GM03348 (cell line): ENCODE measurements around the gene BCL10.
"Not testable (repeated sequence)": the region's sequence is repeated elsewhere in the genome, so short reads cannot be mapped to it uniquely, and the experiment has no call there.

Experiments used
- DNase-seq: peaks from one replicate; pipeline ENCODE4 v3.0.0; 2012; ENCODE audit warnings: low spot score

BCL10 gene

GRCh38 chr1:85264150-85264549 lies 12.3 kb downstream of the BCL10 start:
- no peak for DNase-seq

GRCh38 chr1:85262985-85263384 lies 13.4 kb downstream of the BCL10 start:
- DNase-seq = no peak

GRCh38 chr1:85259912-85260274 lies 16.5 kb downstream of the BCL10 start:
- DNase-seq = peak; percentile 52

GRCh38 chr1:85259118-85259911 lies 17.1 kb downstream of the BCL10 start, which contains the start of gene C1orf52:
Gene C1orf52 (minus strand): TSS chr1:85259662. CDS start chr1:85259633, 29 bp downstream.
- peak; percentile 95 for DNase-seq

- DNase-seq = peak; percentile 51
Measured at GRCh38 chr1:85258536-85259117, 17.8 kb downstream of the BCL10 start.

- not testable (repeated sequence) for DNase-seq
Measured at GRCh38 chr1:85249042-85249441, 27.4 kb downstream of the BCL10 start.

- no peak for DNase-seq
Measured at GRCh38 chr1:85245891-85246290, 30.5 kb downstream of the BCL10 start.

GRCh38 chr1:85245456-85245855 lies 31.0 kb downstream of the BCL10 start:
- no peak for DNase-seq

- peak; percentile 70 for DNase-seq
Measured at GRCh38 chr1:85244271-85245061, 32.0 kb downstream of the BCL10 start.

- DNase-seq = no peak
Measured at GRCh38 chr1:85243372-85243771, 33.1 kb downstream of the BCL10 start.

GRCh38 chr1:85240643-85241042 lies 35.8 kb downstream of the BCL10 start:
- DNase-seq = no peak

- peak; percentile 63 for DNase-seq
Measured at GRCh38 chr1:85240174-85240601, 36.2 kb downstream of the BCL10 start.

- no peak for DNase-seq
Measured at GRCh38 chr1:85237613-85238012, 38.8 kb downstream of the BCL10 start.

- DNase-seq = no peak
Measured at GRCh38 chr1:85230305-85230977, 46.0 kb downstream of the BCL10 start.

- no peak for DNase-seq
Measured at GRCh38 chr1:85229574-85230097, 46.8 kb downstream of the BCL10 start.

- no peak for DNase-seq
Measured at GRCh38 chr1:85228972-85229371, 47.5 kb downstream of the BCL10 start.

- DNase-seq = peak; percentile 47
Measured at GRCh38 chr1:85225624-85226380, 50.6 kb downstream of the BCL10 start.

- no peak for DNase-seq
Measured at GRCh38 chr1:85224734-85225623, 51.5 kb downstream of the BCL10 start.

GRCh38 chr1:85224295-85224694 lies 52.1 kb downstream of the BCL10 start:
- no peak for DNase-seq

GRCh38 chr1:85223334-85223733 lies 53.1 kb downstream of the BCL10 start:
- DNase-seq = no peak
